ENCODE data around the gene PLCB3.
"Not testable (repeated sequence)": the region's sequence is repeated elsewhere in the genome, so short reads cannot be mapped to it uniquely, and the experiment has no call there.

The PLCB3 gene

GRCh38 chr11:64303109-64304031 is 52.0 kb downstream of the PLCB3 start:
- no peak for DNase-seq (ENCODE audit: low read depth, low spot score)

GRCh38 chr11:64304032-64304315 is 52.6 kb downstream of the PLCB3 start:
- DNase-seq (ENCODE audit: low read depth, low spot score): no peak

GRCh38 chr11:64304316-64305072 is 53.2 kb downstream of the PLCB3 start:
- peak; percentile 91 for DNase-seq (ENCODE audit: low read depth, low spot score)

- peak; percentile 99 for DNase-seq (ENCODE audit: low read depth, low spot score)
Observed at GRCh38 chr11:64305075-64305690, 53.9 kb downstream of the PLCB3 start, which contains the start of gene ESRRA. Gene ESRRA (plus strand): TSS chr11:64305524. CDS start chr11:64307180, 1,656 bp downstream.

- DNase-seq (ENCODE audit: low read depth, low spot score): peak; percentile 21
Observed at GRCh38 chr11:64305691-64306562, 54.6 kb downstream of the PLCB3 start.

GRCh38 chr11:64306563-64306875 is 55.2 kb downstream of the PLCB3 start:
- DNase-seq (ENCODE audit: low read depth, low spot score): no peak

GRCh38 chr11:64306876-64307622 is 55.7 kb downstream of the PLCB3 start:
- no peak for DNase-seq (ENCODE audit: low read depth, low spot score)

GRCh38 chr11:64307795-64308194 is 56.5 kb downstream of the PLCB3 start:
- not testable (repeated sequence) for DNase-seq (ENCODE audit: low read depth, low spot score)

- no peak for DNase-seq (ENCODE audit: low read depth, low spot score)
Observed at GRCh38 chr11:64312947-64313346, 61.6 kb downstream of the PLCB3 start.

GRCh38 chr11:64313491-64314145 is 62.3 kb downstream of the PLCB3 start:
- DNase-seq (ENCODE audit: low read depth, low spot score): no peak

GRCh38 chr11:64314146-64314804 is 62.9 kb downstream of the PLCB3 start:
- DNase-seq (ENCODE audit: low read depth, low spot score): no peak

GRCh38 chr11:64314805-64315561 is 63.7 kb downstream of the PLCB3 start:
- DNase-seq (ENCODE audit: low read depth, low spot score): no peak

GRCh38 chr11:64315667-64316526 is 64.6 kb downstream of the PLCB3 start:
- not testable (repeated sequence) for DNase-seq (ENCODE audit: low read depth, low spot score)

GRCh38 chr11:64316672-64317324 is 65.5 kb downstream of the PLCB3 start:
- no peak for DNase-seq (ENCODE audit: low read depth, low spot score)

- DNase-seq (ENCODE audit: low read depth, low spot score): peak; percentile 92
Observed at GRCh38 chr11:64317325-64317960, 66.1 kb downstream of the PLCB3 start, which contains the start of gene TRMT112. Gene TRMT112 (minus strand): TSS chr11:64317559. CDS start chr11:64317526, 33 bp downstream.

GRCh38 chr11:64317961-64318765 is 66.8 kb downstream of the PLCB3 start, which contains the start of gene PRDX5:
Gene PRDX5 (plus strand): TSS chr11:64318121. CDS start chr11:64318216, 95 bp downstream.
- peak; percentile 83 for DNase-seq (ENCODE audit: low read depth, low spot score)

Measured in activated naive CD8-positive, alpha-beta T cell treated with anti-CD3 and anti-CD28 coated beads, Interleukin-2, amount 50 U/mL, for 16 hours (primary cell).